GM18519 (cell line): Measurements from ENCODE around the gene UNC93B1.
"Not testable (repeated sequence)": the region's sequence is repeated elsewhere in the genome, so short reads cannot be mapped to it uniquely, and the experiment has no call there.

Experiments used
- ATAC-seq: cut with Tn5 transposase; IDR thresholded peaks from one replicate; pipeline ENCODE4 v1.9.1; 2021; ENCODE audit warnings: mild to moderate bottlenecking, moderate library complexity; ENCODE audit not compliant: unreplicated experiment, low FRiP score

UNC93B1 gene

DNA sequence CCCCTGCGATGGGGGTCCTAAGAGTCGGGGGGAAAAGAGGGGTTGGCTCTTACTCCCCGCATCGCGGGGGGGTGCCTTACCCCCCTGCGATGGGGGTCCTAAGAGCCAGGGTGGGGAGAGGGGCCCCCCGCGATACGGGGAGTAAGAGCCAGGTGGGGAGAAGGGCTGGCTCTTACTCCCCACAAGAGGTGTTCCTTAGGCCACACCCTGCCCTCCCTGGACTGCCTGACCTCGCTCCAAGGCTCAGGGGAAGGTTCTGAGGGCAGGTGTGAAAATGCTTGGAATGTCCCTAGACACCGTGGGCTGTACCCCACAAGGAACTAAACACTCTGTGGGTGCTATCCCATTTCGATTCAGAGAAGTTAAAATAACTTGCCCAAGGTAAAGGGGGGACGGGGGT is 7.8 kb downstream of the UNC93B1 start:
- no peak for ATAC-seq

DNA sequence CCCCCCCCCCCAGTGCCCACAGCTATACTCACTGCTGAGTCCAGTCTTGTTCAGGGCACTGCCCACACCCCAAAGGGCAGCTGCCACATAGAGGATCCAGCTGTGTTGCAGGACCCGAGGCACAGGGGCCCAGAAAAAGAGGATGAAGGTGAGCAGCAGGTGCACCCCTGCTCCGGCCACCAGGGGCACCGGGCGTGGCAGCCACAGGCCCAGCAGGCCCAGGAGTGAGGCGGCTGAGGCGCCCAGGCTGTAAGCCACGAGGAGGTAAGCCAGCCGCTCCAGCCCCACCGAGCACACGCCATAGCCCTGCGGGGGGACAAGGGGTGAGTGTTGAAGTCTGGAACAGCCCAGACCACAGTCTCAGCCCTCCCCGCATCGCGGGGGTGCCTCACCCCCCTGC is 8.3 kb downstream of the UNC93B1 start:
- ATAC-seq, result not testable (repeated sequence)

DNA sequence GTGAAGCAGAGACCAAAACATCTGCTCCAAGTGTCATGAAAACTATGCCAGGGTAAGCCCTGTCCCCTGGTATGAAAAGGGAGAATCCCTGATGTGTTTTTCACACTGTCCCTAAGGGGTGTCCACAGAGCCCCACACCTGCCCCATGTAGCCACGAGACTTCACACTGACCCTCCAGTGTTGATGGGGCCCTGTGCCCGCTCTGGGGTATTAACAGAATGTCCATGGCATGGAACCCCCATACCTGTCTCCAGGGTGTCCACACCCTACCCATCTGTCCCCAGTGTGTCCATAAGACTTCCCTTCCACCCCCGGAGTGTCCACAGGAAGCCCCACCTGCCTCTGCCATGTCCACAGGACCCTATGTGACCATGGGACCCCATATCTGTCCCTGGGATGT is 8.8 kb downstream of the UNC93B1 start:
- not testable (repeated sequence) for ATAC-seq

- not testable (repeated sequence) for ATAC-seq
Observed at GRCh38 chr11:67994387-67994786, 9.5 kb downstream of the UNC93B1 start.

GRCh38 chr11:67993821-67994220 is 10.1 kb downstream of the UNC93B1 start:
- ATAC-seq, result not testable (repeated sequence)

- ATAC-seq, result not testable (repeated sequence)
Observed at GRCh38 chr11:67991347-67992121, 12.4 kb downstream of the UNC93B1 start.

DNA sequence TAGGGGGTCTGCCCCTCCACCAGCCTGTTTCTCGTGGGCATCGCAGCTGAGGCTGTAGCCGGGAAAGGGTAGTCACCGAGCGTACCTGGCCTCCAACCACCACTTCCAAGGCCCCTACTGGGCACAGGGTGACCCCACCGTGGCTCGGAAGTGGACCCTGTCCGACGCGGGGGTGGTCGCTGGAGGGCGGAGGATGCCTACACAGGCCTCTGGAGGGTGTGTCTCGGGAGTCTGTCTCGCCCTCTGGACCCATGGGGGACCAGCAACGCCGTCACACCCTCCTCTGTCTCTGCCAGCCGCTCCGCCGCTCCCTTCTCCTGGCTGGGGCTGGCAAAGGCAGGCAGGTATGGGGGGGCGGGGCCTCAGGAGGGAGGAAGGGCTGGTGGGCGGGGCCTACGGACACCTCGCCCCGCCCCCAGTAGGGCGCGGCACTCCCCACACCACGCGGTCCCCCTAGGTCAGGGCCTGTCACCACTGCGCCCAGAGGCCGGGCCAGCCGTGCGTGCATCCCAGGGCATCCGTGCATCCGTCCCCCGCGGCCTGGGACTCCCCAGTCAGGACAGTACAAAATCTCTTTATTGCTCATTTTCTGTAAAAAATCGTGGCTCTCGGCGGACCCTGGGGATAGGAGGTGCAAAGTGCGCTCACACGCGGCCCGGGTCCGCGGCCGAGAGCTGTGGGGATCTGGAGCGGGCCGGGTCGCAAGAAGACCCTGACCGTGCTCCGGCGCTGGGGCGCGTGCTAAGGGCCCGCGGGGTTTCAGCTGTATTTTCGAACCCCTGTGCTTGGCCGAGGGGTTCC is 13.2 kb downstream of the UNC93B1 start:
- ATAC-seq, result not testable (repeated sequence)

DNA sequence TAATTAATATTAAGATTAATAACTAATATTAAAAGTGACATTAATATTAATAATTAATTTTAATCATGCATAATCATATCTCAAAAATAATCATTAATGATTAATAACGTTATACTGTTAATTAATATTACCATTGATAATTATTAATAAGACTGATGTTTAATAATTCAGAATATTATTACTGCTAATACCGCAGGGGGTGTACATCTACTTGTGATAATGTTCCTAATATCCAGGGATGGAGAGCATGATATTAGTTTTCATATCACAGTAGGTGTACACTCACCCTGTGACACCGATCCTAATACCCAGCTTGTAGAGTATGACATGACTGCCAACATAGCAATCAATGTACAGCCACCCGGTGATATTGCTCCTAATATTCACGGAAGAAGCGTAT is 18.6 kb downstream of the UNC93B1 start:
- not testable (repeated sequence) for ATAC-seq

DNA sequence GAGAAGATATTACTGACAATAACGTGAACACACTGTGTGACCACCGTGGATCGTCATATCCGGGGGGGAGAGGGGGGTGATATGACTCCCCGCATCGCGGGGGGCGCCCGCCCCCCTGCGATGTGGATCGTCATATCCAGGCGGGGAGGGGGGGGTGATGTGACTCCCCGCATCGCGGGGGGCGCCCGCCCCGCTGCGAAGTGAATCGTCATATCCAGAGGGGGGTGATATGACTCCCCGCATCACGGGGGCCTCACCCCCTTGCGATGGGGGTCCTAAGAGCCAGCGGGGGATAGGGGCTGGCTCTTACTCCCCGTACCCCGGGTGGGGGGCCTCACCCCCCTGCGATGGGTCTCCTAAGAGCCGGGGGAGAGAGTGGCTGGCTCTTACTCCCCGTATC is 19.9 kb downstream of the UNC93B1 start:
- no peak for ATAC-seq

GRCh38 chr11:67982255-67982857 is 21.5 kb downstream of the UNC93B1 start:
- ATAC-seq, result not testable (repeated sequence)

DNA sequence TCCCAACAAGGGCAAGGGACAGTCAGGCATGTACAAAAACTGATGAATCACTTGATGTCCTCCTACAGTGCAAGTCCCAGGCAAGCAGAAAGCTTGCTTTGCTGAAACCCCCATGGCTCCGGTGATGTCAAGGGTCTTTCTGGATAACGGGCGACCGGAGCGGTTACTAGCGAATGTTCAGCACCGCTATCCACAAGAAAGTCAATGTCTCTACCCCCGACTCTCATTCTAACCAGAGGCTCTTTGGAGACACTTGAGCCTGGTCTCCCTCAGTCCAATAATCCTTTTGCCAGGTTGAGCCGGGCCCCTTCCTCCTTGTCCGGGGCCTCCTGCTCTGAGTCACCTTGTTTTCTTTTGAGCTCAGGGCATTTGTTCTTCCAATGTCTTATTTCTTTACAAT is 22.7 kb downstream of the UNC93B1 start:
- ATAC-seq, result not testable (repeated sequence)

- ATAC-seq, result not testable (repeated sequence)
Observed at GRCh38 chr11:67978766-67979418, 25.0 kb downstream of the UNC93B1 start.

DNA sequence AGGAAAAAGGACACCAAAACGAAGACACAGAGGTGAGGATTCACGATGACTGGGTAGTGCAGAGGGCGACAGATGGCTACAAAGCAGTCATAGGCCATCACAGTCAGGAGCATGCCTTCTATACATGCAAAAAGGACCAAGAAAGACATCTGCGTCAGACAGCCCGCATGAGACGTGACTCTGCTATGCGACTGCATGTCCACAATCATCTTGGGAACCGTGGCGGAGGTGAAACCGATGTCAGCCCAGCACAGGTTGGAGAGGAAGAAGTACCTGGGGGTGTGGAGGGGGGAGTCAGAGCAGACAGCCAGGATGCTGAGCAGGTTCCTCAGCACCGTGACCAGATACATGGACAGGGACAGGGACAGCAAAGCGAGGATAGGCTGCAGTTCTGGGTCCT is 29.2 kb downstream of the UNC93B1 start:
- ATAC-seq, result not testable (repeated sequence)

DNA sequence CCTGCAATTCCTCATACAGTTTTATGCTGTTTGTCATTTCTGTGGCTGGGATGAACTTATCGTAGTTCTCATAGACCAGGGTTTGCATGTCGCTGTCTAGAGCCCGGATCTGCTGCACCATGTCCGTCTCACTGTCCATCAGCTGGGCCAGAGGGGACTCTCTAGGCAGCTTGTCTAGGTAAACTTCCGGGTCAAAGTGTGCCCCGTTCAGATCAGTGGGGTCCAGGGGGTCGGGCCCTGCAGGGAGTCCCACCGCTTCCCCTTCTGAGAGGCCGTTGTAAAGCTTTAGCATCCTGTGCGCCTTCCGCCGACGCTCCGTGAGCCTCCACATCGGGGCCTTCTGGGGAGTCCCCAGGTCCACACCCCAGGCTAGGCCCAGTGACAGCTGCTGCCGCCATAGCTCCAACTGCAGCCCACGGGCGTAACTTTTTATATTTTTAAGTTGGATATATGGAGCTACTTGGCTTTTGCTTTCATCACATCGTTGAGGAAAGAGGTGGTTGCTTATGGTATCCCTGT is 38.0 kb downstream of the UNC93B1 start:
- not testable (repeated sequence) for ATAC-seq

DNA sequence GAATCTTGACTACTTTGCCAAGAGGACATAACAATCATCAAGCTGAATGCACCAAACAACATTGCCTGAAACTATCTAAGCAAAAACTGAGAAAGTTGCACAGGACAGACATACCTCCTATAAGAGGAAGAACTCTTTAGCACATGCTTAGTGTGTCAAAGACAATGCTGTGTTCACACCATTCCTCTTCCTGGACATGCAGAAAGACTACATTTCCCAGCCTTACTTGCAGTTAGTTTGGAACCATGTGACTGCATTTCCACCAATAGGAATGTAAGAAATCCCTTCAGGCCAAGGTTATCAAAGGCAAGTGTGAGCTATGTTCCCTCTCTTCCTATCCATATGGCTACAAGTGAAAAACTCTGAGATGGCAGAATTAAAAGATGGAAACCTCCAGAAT is 39.2 kb downstream of the UNC93B1 start:
- not testable (repeated sequence) for ATAC-seq

- not testable (repeated sequence) for ATAC-seq
Observed at GRCh38 chr11:67963879-67964278, 40.0 kb downstream of the UNC93B1 start.

DNA sequence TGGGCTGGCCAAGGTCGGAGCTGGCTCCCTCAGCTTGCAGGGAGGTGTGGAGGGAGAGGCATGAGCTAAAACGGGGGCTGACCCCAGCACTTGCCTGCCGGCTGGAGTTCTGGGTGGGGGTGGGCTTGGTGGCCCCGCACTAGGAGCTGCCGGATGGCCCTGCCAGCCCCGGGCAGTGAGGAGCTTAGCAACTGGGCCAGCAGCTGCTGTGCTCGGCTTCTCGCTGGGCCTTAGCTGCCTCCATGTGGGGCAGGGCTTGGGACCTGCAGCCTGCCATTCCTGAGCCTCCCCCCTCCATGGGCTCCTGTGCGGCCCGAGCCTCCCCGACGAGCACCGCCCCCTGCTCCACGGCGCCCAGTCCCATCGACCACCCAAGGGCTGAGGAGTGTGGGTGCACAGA is 40.7 kb downstream of the UNC93B1 start:
- not testable (repeated sequence) for ATAC-seq

GRCh38 chr11:67956236-67956635 is 47.7 kb downstream of the UNC93B1 start:
- not testable (repeated sequence) for ATAC-seq

- not testable (repeated sequence) for ATAC-seq
Observed at GRCh38 chr11:67955461-67956007, 48.4 kb downstream of the UNC93B1 start.

- ATAC-seq, result not testable (repeated sequence)
Observed at GRCh38 chr11:67954971-67955370, 48.9 kb downstream of the UNC93B1 start.
